HepG2 (cell line): ENCODE data around the gene ARFGEF2. TPM values are rescaled to one million over a fixed set of nuclear protein-coding genes. Genes with fewer than 3 reads are reported as not detected.
A peak's percentile ranks its signal among the peaks of the same experiment; 100 is the strongest.

Experiments used
- ATAC-seq: fragments of 200-7000 bp; cut with Tn5 transposase; 3 replicates; pipeline ENCODE4 v1.9.1; 2020; ENCODE audit warnings: mild to moderate bottlenecking, moderate library complexity
- BruUV-seq: library from RNA; stranded (reverse); fragments of 400-500 nt; replicated peaks from 2 replicates; lab custom pipeline; 2021; lab: Mats Ljungman, UMichigan
- CTCF ChIA-PET: fragments of 300-600 bp; formaldehyde crosslinking; extraction: SDS; loops from one replicate; lab custom pipeline; 2021; ENCODE audit warnings: low total read pairs, inconsistent platforms, low intra/inter-chr PET ratio; lab: Yijun Ruan, JAX
- POLR2A ChIA-PET: fragments of 350-600 bp; sonication (Branson Sonifier 250); formaldehyde crosslinking; loops from one replicate; lab custom pipeline; 2020; ENCODE audit warnings: antibody characterized with exemption, inconsistent platforms; lab: Yijun Ruan, JAX
- DNase-seq: peaks from one replicate; pipeline ENCODE4 v3.0.0-alpha.2; 2015; ENCODE audit warnings: low spot score
- FAIRE-seq: peaks from 3 replicates; lab custom pipeline; 2011; peaks lifted over from hg19 to GRCh38; lab: Jason Lieb, UNC
- H2AFZ ChIP-seq: one replicate; pipeline ENCODE4 v1.6.1; 2011; ENCODE audit warnings: low read length, inconsistent platforms
- H3K27ac ChIP-seq: fragments of 300-600 bp; 3 replicates; pipeline ENCODE4 v1.8.0; 2011; ENCODE audit warnings: mixed run types, mild to moderate bottlenecking, mixed read lengths, low read length, inconsistent platforms; ENCODE audit not compliant: insufficient read depth; ENCODE audit errors: extremely low read length
- H3K27me3 ChIP-seq, 2 experiments: fragments of 200-600 bp in 1 of 2; 2 replicates in 1 of 2; 3 replicates in 1 of 2; pipeline versions ENCODE4 v1.6.0 to v1.8.0; 2011; ENCODE audit warnings: low read length in 2 of 2, mild to moderate bottlenecking in 2 of 2, moderate library complexity in 2 of 2, inconsistent platforms in 1 of 2; ENCODE audit not compliant: insufficient read depth in 2 of 2, control insufficient read depth in 1 of 2
- H3K36me3 ChIP-seq, 2 experiments: fragments of 200-600 bp in 1 of 2; replicated peaks in 1 of 2; 2 replicates in 1 of 2; 3 replicates in 1 of 2; pipeline versions ENCODE4 v1.5.1 to v1.8.0; 2011; ENCODE audit warnings: low read length in 2 of 2, inconsistent platforms in 1 of 2; ENCODE audit not compliant: insufficient read depth in 2 of 2, control insufficient read depth in 1 of 2
- H3K4me1 ChIP-seq: 2 replicates; pipeline ENCODE4 v1.5.1; 2012; ENCODE audit warnings: low read length, inconsistent platforms; ENCODE audit not compliant: insufficient read depth
- H3K4me2 ChIP-seq: 2 replicates; pipeline ENCODE4 v1.6.0; 2011; ENCODE audit warnings: low read depth, low read length, inconsistent platforms
- H3K4me3 ChIP-seq, 3 experiments: fragments of 200-600 bp in 1 of 3; sonication (generic), shearing (Covaris generic) in 1 of 3; replicated peaks in 1 of 3; 2 replicates each; pipeline ENCODE4 v1.5.1; 2011 to 2016; ENCODE audit warnings: low read length in 3 of 3, inconsistent platforms in 2 of 3, low read depth in 2 of 3, mild to moderate bottlenecking in 2 of 3, control low read depth in 1 of 3, mixed read lengths in 1 of 3; ENCODE audit not compliant: insufficient read depth in 1 of 3
- H3K79me2 ChIP-seq: one replicate; pipeline ENCODE4 v1.6.1; 2011; ENCODE audit warnings: low read length, inconsistent platforms; ENCODE audit not compliant: insufficient read depth
- H3K9ac ChIP-seq: 2 replicates; pipeline ENCODE4 v1.6.0; 2011; ENCODE audit warnings: mild to moderate bottlenecking, low read depth, low read length, inconsistent platforms; ENCODE audit not compliant: insufficient read depth
- H3K9me3 ChIP-seq: 2 replicates; pipeline ENCODE4 v1.5.1; 2012; ENCODE audit warnings: mild to moderate bottlenecking, low read length
- H4K20me1 ChIP-seq: 2 replicates; pipeline ENCODE4 v1.6.0; 2011; ENCODE audit warnings: inconsistent platforms, mild to moderate bottlenecking, low read length, moderate library complexity; ENCODE audit not compliant: insufficient read depth
- PREB ChIP-seq: sonication (generic); formaldehyde crosslinking; IDR thresholded peaks from 2 replicates; pipeline ENCODE4 v1.4.0; 2020; ENCODE audit warnings: missing genetic modification reagents
- RBM22 ChIP-seq: fragments of 200-400 bp; formaldehyde crosslinking; optimal IDR thresholded peaks from 2 replicates; pipeline ENCODE3; 2017; ENCODE audit warnings: mild to moderate bottlenecking, low read length, moderate library complexity
- STAG1 ChIP-seq: sonication (generic); formaldehyde crosslinking; IDR thresholded peaks from 2 replicates; pipeline ENCODE4 v1.4.0; 2020; ENCODE audit warnings: missing genetic modification reagents
- ZNF30 ChIP-seq: sonication (generic); formaldehyde crosslinking; IDR thresholded peaks from 2 replicates; pipeline ENCODE4 v1.5.0; 2020; ENCODE audit warnings: mild to moderate bottlenecking, missing genetic modification reagents
- WGBS: methylation state at CpG from one replicate; pipeline ENCODE4 v1.1.6; 2017; ENCODE audit warnings: low lambda C conversion rate; 5-methylcytosine and 5-hydroxymethylcytosine counted together
- in situ Hi-C: cut with HindIII; loops from 2 replicates; pipeline ENCODE4 v1.10.0; 2017; ENCODE audit warnings: low pct_unique_long_range_greater_than_20kb; ENCODE audit not compliant: extremely low pct_ligation_motif_present
- intact Hi-C: fragments of 100-400 bp; cut with micrococcal nuclease; formaldehyde crosslinking; loops from one replicate; pipeline ENCODE4 v1.10.0; 2022; ENCODE audit not compliant: unreplicated experiment
- polyA plus RNA-seq, 8 experiments: library from polyadenylated mRNA; depleted of rRNA in 3 of 8; stranded (reverse) in 7 of 8; unstranded in 1 of 8; fragments of >200 nt; fragmentation: Illumina TruSeq in 4 of 8; extraction: Trizol in 4 of 8; gene quantifications; 2 replicates each; pipeline versions ENCODE4 v1.2.1 to v1.2.3, GENCODE V29; 2011 to 2016; ENCODE audit warnings: low read depth in 4 of 8, missing spikeins in 1 of 8, mixed read lengths in 1 of 8; ENCODE audit not compliant: insufficient read depth in 1 of 8
- total RNA-seq, 5 experiments: library from RNA; depleted of rRNA; stranded (reverse); fragments of >200 nt; fragmentation: Illumina TruSeq; extraction: Trizol; gene quantifications; 2 replicates each; pipeline ENCODE4 v1.2.3, GENCODE V29; 2016; ENCODE audit warnings: low read depth in 1 of 5
- TF ChIP-seq, protein P1 (sequence below): sonication (generic); formaldehyde crosslinking; IDR thresholded peaks from 2 replicates; pipeline ENCODE4 v1.5.0; 2020; ENCODE audit warnings: mild to moderate bottlenecking, missing genetic modification reagents, moderate library complexity

ARFGEF2 gene
- total and polyA plus RNA-seq, 2 of the 13 experiments (the other 11 are each of a cell fraction or from before 2014, with no cell fraction given): 44.0 to 60.8 TPM

- no TSS peak for BruUV-seq
- Histone ChIP-seq H3K27me3 (no peaks in the 10 kb centered on the region), H3K9me3 (no peaks in the 10 kb centered on the region), H4K20me1 (no peaks in the 10 kb centered on the region)
- CTCF ChIA-PET: no interaction called here
- TF ChIP-seq, protein P1, sequence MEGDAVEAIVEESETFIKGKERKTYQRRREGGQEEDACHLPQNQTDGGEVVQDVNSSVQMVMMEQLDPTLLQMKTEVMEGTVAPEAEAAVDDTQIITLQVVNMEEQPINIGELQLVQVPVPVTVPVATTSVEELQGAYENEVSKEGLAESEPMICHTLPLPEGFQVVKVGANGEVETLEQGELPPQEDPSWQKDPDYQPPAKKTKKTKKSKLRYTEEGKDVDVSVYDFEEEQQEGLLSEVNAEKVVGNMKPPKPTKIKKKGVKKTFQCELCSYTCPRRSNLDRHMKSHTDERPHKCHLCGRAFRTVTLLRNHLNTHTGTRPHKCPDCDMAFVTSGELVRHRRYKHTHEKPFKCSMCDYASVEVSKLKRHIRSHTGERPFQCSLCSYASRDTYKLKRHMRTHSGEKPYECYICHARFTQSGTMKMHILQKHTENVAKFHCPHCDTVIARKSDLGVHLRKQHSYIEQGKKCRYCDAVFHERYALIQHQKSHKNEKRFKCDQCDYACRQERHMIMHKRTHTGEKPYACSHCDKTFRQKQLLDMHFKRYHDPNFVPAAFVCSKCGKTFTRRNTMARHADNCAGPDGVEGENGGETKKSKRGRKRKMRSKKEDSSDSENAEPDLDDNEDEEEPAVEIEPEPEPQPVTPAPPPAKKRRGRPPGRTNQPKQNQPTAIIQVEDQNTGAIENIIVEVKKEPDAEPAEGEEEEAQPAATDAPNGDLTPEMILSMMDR: peak; percentile 45
- TF ChIP-seq RBM22 (peak; percentile 64), STAG1 (peak; percentile 14; the same call in 1 of the 2 replicates), ZNF30 (CRISPR knock-in tag) (no peak), PREB (CRISPR knock-in tag) (0 out of 2 replicates have a peak, but pooled peaks have one; percentile 48)
- TF ChIP-seq, all 625 proteins: peak for 4
- FAIRE-seq (no peak), ATAC-seq (no peak), DNase-seq (no peak)
- in situ Hi-C loops: no loop called here
- Histone ChIP-seq H3K36me3 (peaks cover 41 to 81% of the 10 kb centered on the region in 2 experiments), H3K9ac (no peak overlapping the region), H3K4me3 (no peak overlapping the region), H3K4me1 (peaks cover 9% of the 10 kb centered on the region), H3K4me2 (no peak overlapping the region), H3K27ac (no peak overlapping the region), H2AFZ (no peak overlapping the region), H3K79me2 (no peaks in the 10 kb centered on the region)
- WGBS: 97% methylated on average over 10 of the region's 10 CpGs
- POLR2A ChIA-PET: no interaction called here
- intact Hi-C loops: no loop called here
Observed at GRCh38 chr20:48970681-48971365, 49.3 kb downstream of the ARFGEF2 start.
